ENCODE data around the gene PAK6. TPM values are rescaled to one million over a fixed set of nuclear protein-coding genes. Genes with fewer than 3 reads are reported as not detected.

Gene PAK6
- not detected in 2 replicates for total RNA-seq (2014; rRNA removed; shearing (Covaris generic))
- polyA plus RNA-seq (2015; cell fraction: cytosol; rRNA removed): not detected in 2 replicates
- polyA plus RNA-seq (2015; cell fraction: nucleus; rRNA removed): not detected in 2 replicates

GRCh38 chr15:40238532-40239403 is at the start of gene PAK6:
Gene PAK6, plus strand, starts transcription at chr15:40239063. Its CDS starts 25,723 bp downstream, at chr15:40264786.
- DNase-seq (ENCODE audit: low read depth, low spot score): no peak
- in situ Hi-C loops (cut with HindIII; ENCODE audit: low pct_unique_long_range_greater_than_20kb, low sequenced_read_pairs): no loop called here

GRCh38 chr15:40190591-40190990 is 48.3 kb upstream of the PAK6 start:
- peak; percentile 55 for DNase-seq (ENCODE audit: low read depth, low spot score)
- in situ Hi-C loops (cut with HindIII; ENCODE audit: low pct_unique_long_range_greater_than_20kb, low sequenced_read_pairs): no loop called here

- in situ Hi-C loops (cut with HindIII; ENCODE audit: low pct_unique_long_range_greater_than_20kb, low sequenced_read_pairs): no loop called here
- DNase-seq (ENCODE audit: low read depth, low spot score): no peak
These were observed 45.9 kb upstream of the PAK6 start for GRCh38 chr15:40192942-40193341.

DNA sequence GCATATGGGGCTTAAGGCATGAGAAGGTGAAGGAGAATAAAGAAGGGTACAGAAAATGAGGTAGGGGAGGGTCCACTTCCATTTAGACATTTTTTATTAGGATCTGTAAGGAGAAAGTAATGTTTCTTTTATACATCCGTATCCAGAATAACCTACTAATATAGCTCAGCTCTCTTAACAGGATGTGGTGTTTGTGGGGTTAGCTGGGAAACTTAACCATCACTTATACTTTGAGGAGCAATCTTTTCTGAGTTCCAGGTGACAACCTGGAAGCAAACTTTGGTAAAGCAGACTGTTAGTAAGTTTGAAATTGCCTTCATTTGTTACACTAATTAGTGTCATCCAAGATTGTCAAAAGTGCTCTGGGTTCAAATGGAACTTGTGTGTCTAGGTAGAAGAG is 41.4 kb upstream of the PAK6 start:
- in situ Hi-C loops (cut with HindIII; ENCODE audit: low pct_unique_long_range_greater_than_20kb, low sequenced_read_pairs): no loop called here
- no peak for DNase-seq (ENCODE audit: low read depth, low spot score)

- in situ Hi-C loops (cut with HindIII; ENCODE audit: low pct_unique_long_range_greater_than_20kb, low sequenced_read_pairs): no loop called here
- no peak for DNase-seq (ENCODE audit: low read depth, low spot score)
These were observed 40.3 kb upstream of the PAK6 start for GRCh38 chr15:40198355-40199085.

DNA sequence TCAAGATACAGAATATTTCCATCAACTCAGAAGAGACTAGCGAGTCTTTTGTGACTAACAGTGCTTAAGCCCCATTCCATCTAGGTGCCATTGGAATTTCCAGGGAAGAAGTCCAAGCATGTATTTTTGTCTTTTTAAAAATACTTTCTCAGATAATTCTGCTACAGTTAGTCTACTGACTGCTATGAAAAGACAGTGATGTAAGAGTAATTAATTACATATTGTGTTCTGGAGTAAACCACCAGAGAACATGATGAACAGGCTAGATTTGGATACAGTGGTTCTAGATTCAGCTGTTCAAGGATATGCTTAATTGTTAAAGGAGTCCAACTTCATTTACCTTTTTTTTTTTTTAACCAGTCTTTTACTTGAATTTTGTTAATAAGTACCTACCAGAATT is 34.8 kb upstream of the PAK6 start:
- in situ Hi-C loops (cut with HindIII; ENCODE audit: low pct_unique_long_range_greater_than_20kb, low sequenced_read_pairs): no loop called here
- no peak for DNase-seq (ENCODE audit: low read depth, low spot score)

DNA sequence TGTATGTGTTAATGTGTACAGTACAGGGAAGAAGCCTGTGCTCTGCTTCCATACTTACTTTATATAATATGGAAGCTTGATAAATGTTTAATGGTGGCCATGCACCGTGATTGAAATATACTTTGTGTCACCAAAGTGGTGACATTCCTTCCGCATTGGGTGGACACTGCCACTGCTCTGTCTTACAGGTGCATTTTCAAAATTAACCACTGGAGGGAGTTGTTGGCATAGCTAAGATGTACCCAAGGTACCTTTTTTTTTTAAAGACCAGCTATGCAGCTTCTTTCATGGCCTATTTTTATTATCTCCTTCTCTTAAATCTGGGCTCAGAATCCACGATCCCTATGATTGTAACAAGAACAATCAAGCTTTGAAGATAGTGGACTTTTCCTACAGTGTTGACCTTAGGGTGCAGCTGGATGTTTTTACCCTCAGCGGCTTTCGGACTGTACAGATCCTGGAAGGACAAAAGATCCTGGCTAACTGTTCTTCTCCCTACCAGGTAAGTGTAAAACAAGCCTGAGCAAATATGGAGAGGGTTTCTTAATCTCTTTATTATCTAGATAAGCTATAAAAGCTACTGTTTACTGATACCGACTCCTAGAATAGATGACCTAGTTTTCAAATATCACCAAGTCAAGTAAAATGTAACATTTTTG is 21.6 kb upstream of the PAK6 start:
- in situ Hi-C loops (cut with HindIII; ENCODE audit: low pct_unique_long_range_greater_than_20kb, low sequenced_read_pairs): no loop called here
- DNase-seq (ENCODE audit: low read depth, low spot score): peak; percentile 81

GRCh38 chr15:40219801-40220200 is 19.1 kb upstream of the PAK6 start:
- in situ Hi-C loops (cut with HindIII; ENCODE audit: low pct_unique_long_range_greater_than_20kb, low sequenced_read_pairs): no loop called here
- no peak for DNase-seq (ENCODE audit: low read depth, low spot score)

- no peak for DNase-seq (ENCODE audit: low read depth, low spot score)
- in situ Hi-C loops (cut with HindIII; ENCODE audit: low pct_unique_long_range_greater_than_20kb, low sequenced_read_pairs): no loop called here
These were observed 16.7 kb upstream of the PAK6 start for GRCh38 chr15:40222131-40222530.

DNA sequence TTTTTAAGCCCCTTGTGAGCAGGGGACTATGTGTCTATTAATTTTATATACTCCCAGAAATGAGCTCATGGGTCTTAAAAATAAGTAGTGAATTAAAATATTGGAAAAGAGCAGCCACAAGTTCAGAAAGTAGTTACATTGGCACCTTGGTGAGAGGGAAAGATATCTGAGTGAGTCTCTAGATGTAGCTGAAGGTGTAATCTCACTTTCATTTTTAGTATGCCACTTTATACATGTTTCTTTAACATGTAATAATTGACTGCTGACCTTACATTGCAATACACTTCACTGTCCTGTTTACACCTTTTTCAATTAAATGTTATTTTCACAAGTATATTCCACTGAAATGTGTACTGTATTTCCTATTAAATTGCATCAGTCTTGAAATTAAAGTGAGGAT is 12.1 kb upstream of the PAK6 start:
- in situ Hi-C loops (cut with HindIII; ENCODE audit: low pct_unique_long_range_greater_than_20kb, low sequenced_read_pairs): no loop called here

GRCh38 chr15:40229316-40229715 is 9.5 kb upstream of the PAK6 start:
- DNase-seq (ENCODE audit: low read depth, low spot score): no peak
- in situ Hi-C loops (cut with HindIII; ENCODE audit: low pct_unique_long_range_greater_than_20kb, low sequenced_read_pairs): no loop called here

More for the DNA sequence above, 12.1 kb upstream of the PAK6 start:
- no peak for DNase-seq (ENCODE audit: low read depth, low spot score)

DNA sequence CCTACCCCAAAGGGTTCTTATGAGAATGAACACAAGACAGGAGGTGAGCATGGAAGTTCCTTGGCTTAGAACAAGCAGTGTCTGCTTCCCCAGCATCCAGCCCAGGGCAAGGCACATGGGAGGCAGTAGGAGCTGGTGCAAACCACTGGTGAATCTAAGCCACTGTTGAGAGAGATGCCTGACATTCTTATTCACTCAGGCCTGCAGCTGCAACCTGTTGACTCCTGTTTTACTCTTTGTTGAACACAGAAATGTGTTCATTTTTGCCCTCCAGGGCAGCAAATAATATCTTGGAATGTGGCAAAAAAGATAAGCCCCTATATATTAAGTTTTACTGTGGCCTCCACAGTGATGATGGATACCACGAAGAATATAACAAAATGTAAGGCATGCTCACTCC is 8.9 kb upstream of the PAK6 start:
- in situ Hi-C loops (cut with HindIII; ENCODE audit: low pct_unique_long_range_greater_than_20kb, low sequenced_read_pairs): no loop called here
- DNase-seq (ENCODE audit: low read depth, low spot score): no peak

DNA sequence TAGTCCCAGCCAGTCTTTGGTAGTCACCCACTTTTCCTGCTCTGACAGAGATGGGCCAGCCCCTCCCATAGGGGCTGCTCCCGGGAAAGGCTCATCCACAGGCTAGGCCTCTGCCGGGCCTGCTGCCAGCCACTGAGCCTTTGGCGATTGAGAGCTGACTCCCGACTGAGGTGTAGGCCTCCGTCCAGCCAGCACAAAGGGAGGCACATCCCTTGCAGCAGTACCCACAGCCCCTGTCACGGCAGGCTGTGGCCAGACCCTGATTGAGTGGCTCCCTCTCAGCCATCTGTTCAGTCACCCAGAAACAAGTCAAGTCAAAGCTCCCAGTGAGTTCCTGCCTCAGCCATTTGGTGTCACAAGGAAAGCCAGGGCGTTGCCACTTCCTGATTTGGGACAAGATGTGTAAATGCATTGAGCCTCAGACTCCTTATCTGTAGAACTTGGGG is 6.2 kb upstream of the PAK6 start:
- in situ Hi-C loops (cut with HindIII; ENCODE audit: low pct_unique_long_range_greater_than_20kb, low sequenced_read_pairs): no loop called here
- no peak for DNase-seq (ENCODE audit: low read depth, low spot score)

GRCh38 chr15:40233727-40234577 is 4.9 kb upstream of the PAK6 start:
- no peak for DNase-seq (ENCODE audit: low read depth, low spot score)
- in situ Hi-C loops (cut with HindIII; ENCODE audit: low pct_unique_long_range_greater_than_20kb, low sequenced_read_pairs): no loop called here

GRCh38 chr15:40234783-40235182 is 4.1 kb upstream of the PAK6 start:
- DNase-seq (ENCODE audit: low read depth, low spot score): no peak
- in situ Hi-C loops (cut with HindIII; ENCODE audit: low pct_unique_long_range_greater_than_20kb, low sequenced_read_pairs): no loop called here

DNA sequence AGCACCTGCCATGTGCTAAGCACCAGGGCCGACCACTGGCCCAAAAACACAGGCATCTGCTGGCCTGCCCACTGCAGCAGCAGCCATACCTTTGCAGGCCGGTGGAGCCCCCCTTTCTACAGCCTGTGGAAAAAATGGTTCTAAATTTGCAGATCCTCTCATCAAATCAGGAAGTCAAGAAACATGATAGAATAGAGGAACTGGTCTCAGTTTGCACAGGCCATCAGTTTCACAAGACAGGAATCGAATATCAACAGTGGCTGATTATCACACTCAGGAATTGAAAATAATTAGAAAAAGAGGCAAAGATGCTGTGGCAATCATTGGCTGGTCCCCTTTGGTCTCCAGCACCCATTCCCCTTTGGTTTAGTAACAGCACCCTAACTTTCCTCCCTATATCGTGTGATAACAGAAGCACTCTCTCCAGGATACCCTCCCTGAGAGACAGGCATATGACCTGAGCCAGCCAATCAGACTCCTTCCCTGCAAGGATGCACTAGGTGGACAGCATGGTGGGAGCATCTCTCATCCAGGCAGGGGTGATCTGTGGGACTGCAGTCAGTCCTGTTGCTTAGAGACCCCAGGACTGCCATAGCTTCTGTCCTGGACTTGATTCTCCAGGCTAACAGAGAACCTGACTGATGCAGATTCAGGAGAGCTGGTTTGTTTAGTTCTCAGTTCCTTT is 3.5 kb upstream of the PAK6 start:
- peak; percentile 19 for DNase-seq (ENCODE audit: low read depth, low spot score)
- in situ Hi-C loops (cut with HindIII; ENCODE audit: low pct_unique_long_range_greater_than_20kb, low sequenced_read_pairs): no loop called here

GRCh38 chr15:40239404-40239692 is 485 bp downstream of the PAK6 start:
- DNase-seq (ENCODE audit: low read depth, low spot score): no peak
- in situ Hi-C loops (cut with HindIII; ENCODE audit: low pct_unique_long_range_greater_than_20kb, low sequenced_read_pairs): no loop called here

All from SK-MEL-5 (cell line).